Measurements from ENCODE around the gene IMP4.
"Not testable (repeated sequence)": the region's sequence is repeated elsewhere in the genome, so short reads cannot be mapped to it uniquely, and the experiment has no call there.

IMP4 gene

GRCh38 chr2:130327703-130328527 is 14.8 kb upstream of the IMP4 start:
- DNase-seq (ENCODE audit: extremely low read depth, low read depth), result no peak
- TF ChIP-seq CTCF (IDR thresholded peaks at IDR 0.05; ENCODE audit: low read depth, low read length), result no peak

GRCh38 chr2:130328710-130329109 is 14.0 kb upstream of the IMP4 start:
- no peak for TF ChIP-seq CTCF (IDR thresholded peaks at IDR 0.05; ENCODE audit: low read depth, low read length)
- DNase-seq (ENCODE audit: extremely low read depth, low read depth), result no peak

- DNase-seq (ENCODE audit: extremely low read depth, low read depth), result peak; percentile 49
- TF ChIP-seq CTCF (IDR thresholded peaks at IDR 0.05; ENCODE audit: low read depth, low read length), result peak; percentile 97
These were observed 10.2 kb upstream of the IMP4 start for GRCh38 chr2:130332271-130333073.

GRCh38 chr2:130333253-130333652 is 9.4 kb upstream of the IMP4 start:
- DNase-seq (ENCODE audit: extremely low read depth, low read depth), result not testable (repeated sequence)

GRCh38 chr2:130334026-130334425 is 8.7 kb upstream of the IMP4 start:
- no peak for TF ChIP-seq CTCF (IDR thresholded peaks at IDR 0.05; ENCODE audit: low read depth, low read length)

GRCh38 chr2:130335226-130335625 is 7.5 kb upstream of the IMP4 start:
- TF ChIP-seq CTCF (IDR thresholded peaks at IDR 0.05; ENCODE audit: low read depth, low read length), result no peak
- DNase-seq (ENCODE audit: extremely low read depth, low read depth), result no peak

More at GRCh38 chr2:130334026-130334425, 8.7 kb upstream of the IMP4 start:
- DNase-seq (ENCODE audit: extremely low read depth, low read depth), result no peak

- no peak for DNase-seq (ENCODE audit: extremely low read depth, low read depth)
- no peak for TF ChIP-seq CTCF (IDR thresholded peaks at IDR 0.05; ENCODE audit: low read depth, low read length)
These were observed 6.4 kb upstream of the IMP4 start for GRCh38 chr2:130336150-130336876.

Data from AG09319 (cell line).